OCI-LY7 (cell line): Measurements from ENCODE around the gene SYNPO2.

ENCODE experiments used
- EZH2phosphoT487 ChIP-seq: fragments of 200-600 bp; sonication (generic); IDR thresholded peaks from 2 replicates; pipeline ENCODE4 v1.6.1; 2018; ENCODE audit warnings: low read depth, borderline replicate concordance, mild to moderate bottlenecking, mixed run types, antibody characterized with exemption, low read length, moderate library complexity, mixed read lengths
- TF ChIP-seq, protein P1 (sequence below): fragments of 200-600 bp; sonication (generic); conservative IDR thresholded peaks from 2 replicates; pipeline ENCODE4 v1.5.1; 2014; ENCODE audit warnings: mild to moderate bottlenecking, antibody characterized with exemption, low read length, moderate library complexity, mixed read lengths

DNA sequence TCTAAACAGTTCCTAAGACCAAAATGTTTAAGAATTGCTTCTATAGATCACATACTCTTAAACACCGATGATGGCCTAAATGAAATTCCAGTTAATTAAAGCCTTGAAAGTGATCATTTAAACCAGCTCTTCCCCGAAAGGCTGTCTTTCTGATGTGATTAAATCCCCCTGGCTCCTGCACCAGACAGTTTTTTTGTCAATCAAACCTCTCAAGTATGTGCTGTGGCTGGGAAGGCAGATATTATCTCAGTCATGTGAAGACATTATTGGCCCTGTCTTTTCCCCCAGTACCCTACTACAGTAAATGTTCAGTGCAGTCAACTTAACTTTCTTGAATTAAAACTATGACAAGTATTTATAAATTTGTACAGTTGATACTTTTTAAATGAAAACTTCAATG lies 126.0 kb downstream of the SYNPO2 start:
- TF ChIP-seq, protein P1, sequence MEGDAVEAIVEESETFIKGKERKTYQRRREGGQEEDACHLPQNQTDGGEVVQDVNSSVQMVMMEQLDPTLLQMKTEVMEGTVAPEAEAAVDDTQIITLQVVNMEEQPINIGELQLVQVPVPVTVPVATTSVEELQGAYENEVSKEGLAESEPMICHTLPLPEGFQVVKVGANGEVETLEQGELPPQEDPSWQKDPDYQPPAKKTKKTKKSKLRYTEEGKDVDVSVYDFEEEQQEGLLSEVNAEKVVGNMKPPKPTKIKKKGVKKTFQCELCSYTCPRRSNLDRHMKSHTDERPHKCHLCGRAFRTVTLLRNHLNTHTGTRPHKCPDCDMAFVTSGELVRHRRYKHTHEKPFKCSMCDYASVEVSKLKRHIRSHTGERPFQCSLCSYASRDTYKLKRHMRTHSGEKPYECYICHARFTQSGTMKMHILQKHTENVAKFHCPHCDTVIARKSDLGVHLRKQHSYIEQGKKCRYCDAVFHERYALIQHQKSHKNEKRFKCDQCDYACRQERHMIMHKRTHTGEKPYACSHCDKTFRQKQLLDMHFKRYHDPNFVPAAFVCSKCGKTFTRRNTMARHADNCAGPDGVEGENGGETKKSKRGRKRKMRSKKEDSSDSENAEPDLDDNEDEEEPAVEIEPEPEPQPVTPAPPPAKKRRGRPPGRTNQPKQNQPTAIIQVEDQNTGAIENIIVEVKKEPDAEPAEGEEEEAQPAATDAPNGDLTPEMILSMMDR, result no peak
- TF ChIP-seq EZH2phosphoT487, result no peak
